Neural crest cell (in vitro differentiated cells): ENCODE measurements around the gene C10orf95. TPM values are rescaled to one million over a fixed set of nuclear protein-coding genes. Genes with fewer than 3 reads are reported as not detected.

Source experiments
- DNase-seq: peaks from one replicate; pipeline ENCODE4 v3.0.0; 2021; ENCODE audit warnings: low read depth, mixed read lengths, low spot score
- H3K27ac Mint-ChIP-seq: one replicate; pipeline ENCODE4 v1.8.0; 2021; ENCODE audit warnings: mild to moderate bottlenecking, mixed read lengths; ENCODE audit not compliant: unreplicated experiment
- H3K27me3 Mint-ChIP-seq: 2 replicates; pipeline ENCODE4 v1.8.0; 2021; ENCODE audit warnings: low read depth, mild to moderate bottlenecking, mixed read lengths
- H3K36me3 Mint-ChIP-seq: 2 replicates; pipeline ENCODE4 v1.8.0; 2021; ENCODE audit warnings: low read depth, mild to moderate bottlenecking, mixed read lengths
- H3K4me1 Mint-ChIP-seq: 2 replicates; pipeline ENCODE4 v1.8.0; 2021; ENCODE audit warnings: mixed read lengths
- H3K4me3 Mint-ChIP-seq: one replicate; pipeline ENCODE4 v1.8.0; 2021; ENCODE audit warnings: mild to moderate bottlenecking, mixed read lengths
- H3K9me3 Mint-ChIP-seq: 2 replicates; pipeline ENCODE4 v1.8.0; 2021; ENCODE audit warnings: mixed read lengths
- total RNA-seq: library from RNA; stranded (reverse); gene quantifications from 2 replicates; pipeline ENCODE4 v1.2.1, GENCODE V29; 2021
- TF ChIP-seq, protein P1 (sequence below): fragments of 200-600 bp; sonication (generic); conservative IDR thresholded peaks from 2 replicates; pipeline ENCODE4 v1.5.0; 2021; ENCODE audit warnings: antibody characterized with exemption, mild to moderate bottlenecking

Gene C10orf95
- total RNA-seq, 1 donor from 2014 or later = 0.21 TPM

DNA sequence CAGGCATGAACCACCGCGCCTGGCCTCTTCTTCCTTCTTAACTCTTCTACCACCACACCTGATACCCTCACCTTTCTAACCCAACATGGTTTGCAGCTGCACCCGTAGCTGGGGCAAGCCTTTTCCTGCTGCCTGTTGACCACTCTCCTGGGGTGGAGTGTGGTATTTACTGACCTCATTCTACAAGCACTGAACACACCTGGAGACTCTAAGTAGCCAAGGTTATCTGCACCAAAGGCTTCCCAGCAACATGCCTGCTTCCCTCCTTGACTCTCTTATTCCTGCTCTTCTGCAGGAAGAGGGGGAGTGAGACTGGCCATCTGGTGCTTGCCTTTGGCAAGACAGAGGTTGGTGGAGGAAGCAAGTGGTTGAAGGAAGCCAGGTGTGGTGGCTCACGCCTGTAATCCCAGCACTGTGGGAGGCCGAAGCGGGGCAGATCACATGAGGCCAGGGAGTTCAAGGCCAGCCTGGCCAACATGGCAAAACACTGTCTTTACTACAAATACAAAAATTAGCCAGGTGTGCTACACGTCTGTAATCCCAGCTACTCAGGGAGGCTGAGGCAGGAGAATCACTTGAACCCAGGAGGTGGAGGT is 41.1 kb upstream of the C10orf95 start:
- Mint-ChIP-seq H3K36me3 (peaks cover 3% of the 10 kb centered on the region), H3K27me3 (no peaks in the 10 kb centered on the region), H3K9me3 (no peaks in the 10 kb centered on the region), H3K27ac (no peak overlapping the region), H3K4me1 (no peaks in the 10 kb centered on the region), H3K4me3 (no peak overlapping the region)
- no peak for DNase-seq
- TF ChIP-seq, protein P1, sequence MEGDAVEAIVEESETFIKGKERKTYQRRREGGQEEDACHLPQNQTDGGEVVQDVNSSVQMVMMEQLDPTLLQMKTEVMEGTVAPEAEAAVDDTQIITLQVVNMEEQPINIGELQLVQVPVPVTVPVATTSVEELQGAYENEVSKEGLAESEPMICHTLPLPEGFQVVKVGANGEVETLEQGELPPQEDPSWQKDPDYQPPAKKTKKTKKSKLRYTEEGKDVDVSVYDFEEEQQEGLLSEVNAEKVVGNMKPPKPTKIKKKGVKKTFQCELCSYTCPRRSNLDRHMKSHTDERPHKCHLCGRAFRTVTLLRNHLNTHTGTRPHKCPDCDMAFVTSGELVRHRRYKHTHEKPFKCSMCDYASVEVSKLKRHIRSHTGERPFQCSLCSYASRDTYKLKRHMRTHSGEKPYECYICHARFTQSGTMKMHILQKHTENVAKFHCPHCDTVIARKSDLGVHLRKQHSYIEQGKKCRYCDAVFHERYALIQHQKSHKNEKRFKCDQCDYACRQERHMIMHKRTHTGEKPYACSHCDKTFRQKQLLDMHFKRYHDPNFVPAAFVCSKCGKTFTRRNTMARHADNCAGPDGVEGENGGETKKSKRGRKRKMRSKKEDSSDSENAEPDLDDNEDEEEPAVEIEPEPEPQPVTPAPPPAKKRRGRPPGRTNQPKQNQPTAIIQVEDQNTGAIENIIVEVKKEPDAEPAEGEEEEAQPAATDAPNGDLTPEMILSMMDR = no peak

DNA sequence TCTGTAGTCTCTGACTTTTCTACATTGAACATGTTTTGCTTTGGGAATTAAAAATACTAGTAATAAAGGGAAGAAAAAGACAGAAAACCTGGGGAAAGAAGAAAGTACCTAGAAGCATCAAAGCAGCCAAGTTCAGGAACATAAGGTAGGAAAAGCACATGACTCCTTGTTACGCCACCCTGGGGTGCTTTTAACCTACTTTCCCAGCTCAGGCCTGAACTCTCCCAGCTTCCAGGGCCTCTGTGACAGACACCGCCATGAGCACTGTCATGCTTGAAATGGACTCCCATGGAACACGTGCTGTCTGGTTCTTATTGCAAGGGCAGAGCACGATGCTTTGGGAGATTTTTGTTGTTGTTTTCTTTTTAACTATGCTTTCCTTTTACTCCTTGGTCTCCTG is 39.8 kb upstream of the C10orf95 start:
- no peak for DNase-seq
- H3K4me1 Mint-ChIP-seq = no peaks in the 10 kb centered on the region
- H3K4me3 Mint-ChIP-seq = no peak overlapping the region
- peaks cover 3% of the 10 kb centered on the region for H3K36me3 Mint-ChIP-seq
- TF ChIP-seq, protein P1 = no peak
- H3K27me3 Mint-ChIP-seq = no peaks in the 10 kb centered on the region
- no peaks in the 10 kb centered on the region for H3K9me3 Mint-ChIP-seq
- no peak overlapping the region for H3K27ac Mint-ChIP-seq

DNA sequence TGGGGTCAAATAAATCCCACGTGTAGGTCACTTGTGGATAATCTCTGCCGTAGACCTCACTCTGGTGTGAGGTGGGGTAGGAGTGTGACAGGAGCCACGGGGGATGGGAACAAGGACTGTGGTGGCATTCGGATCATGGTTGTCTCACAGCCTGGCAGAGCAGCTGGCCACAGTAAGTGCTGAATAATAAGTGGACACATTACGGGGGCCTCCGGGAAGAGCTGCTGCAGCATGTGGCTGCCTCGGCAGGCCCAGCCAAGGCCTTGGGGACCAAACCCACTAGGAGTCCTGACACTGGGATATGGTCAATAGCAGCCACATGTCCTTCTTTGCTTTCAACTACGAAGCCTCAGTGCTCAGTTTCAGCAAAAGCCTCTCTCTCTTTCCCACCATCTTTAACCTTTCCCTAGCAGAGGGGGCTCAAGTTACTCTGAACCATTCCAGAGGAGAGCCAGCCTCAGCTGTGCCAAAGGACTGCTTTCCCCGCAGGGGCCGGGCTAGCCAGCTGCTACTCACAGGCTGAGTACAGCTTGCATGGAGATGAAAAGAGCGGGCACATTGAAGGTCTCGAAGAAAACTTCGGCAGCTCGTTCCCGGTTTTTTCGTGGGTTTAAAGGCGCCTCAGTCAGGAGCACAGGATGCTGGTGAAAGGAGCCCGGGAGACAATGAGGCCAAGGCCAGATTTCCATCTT is 33.9 kb upstream of the C10orf95 start:
- no peak overlapping the region for H3K4me3 Mint-ChIP-seq
- no peaks in the 10 kb centered on the region for H3K9me3 Mint-ChIP-seq
- DNase-seq = no peak
- H3K27ac Mint-ChIP-seq = no peak overlapping the region
- TF ChIP-seq, protein P1 = no peak
- no peaks in the 10 kb centered on the region for H3K27me3 Mint-ChIP-seq
- H3K4me1 Mint-ChIP-seq = no peaks in the 10 kb centered on the region
- H3K36me3 Mint-ChIP-seq = peaks cover 6% of the 10 kb centered on the region

DNA sequence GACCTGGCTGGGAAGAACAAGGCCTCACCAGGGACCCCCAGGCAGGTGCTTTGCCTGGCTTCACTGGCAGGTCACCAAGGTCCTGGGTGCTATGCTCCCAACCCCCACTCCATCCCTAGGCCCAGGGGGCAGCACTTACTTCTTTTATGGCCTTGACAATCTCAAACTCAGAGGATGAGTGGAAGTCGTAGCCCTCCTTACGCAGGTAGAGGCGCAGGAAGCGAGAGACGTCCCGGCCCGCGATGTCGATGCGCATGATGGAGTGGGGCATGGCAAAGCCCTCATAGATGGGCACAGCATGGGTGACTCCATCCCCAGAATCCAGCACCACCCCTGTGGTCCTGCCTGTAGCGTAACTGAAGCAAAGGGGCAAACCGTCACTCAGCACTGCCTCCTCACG is 32.7 kb upstream of the C10orf95 start:
- Mint-ChIP-seq H3K9me3 (no peaks in the 10 kb centered on the region), H3K36me3 (peaks cover 6% of the 10 kb centered on the region), H3K27ac (no peak overlapping the region), H3K27me3 (no peaks in the 10 kb centered on the region), H3K4me1 (no peaks in the 10 kb centered on the region), H3K4me3 (no peak overlapping the region)
- no peak for DNase-seq
- TF ChIP-seq, protein P1 = no peak

DNA sequence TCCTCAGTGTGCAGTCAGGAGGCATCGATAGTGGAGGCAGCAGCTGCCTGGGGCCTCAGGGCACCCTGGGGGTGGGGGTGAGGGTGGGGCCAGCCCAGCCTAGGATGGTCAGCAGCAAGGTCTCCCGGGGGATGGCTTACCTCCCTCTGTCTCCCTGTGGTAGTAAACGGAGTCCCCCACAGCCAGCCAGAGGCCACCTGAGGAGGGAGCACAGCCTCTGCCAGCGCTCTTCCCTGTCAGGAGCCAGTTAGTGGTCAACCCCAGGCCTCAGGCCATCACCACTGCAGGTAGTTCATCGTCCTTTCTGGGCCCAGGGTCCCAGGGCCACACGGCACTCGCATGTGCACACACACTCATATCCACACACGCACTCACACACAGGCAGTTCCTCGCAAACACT is 29.1 kb upstream of the C10orf95 start:
- DNase-seq = no peak
- H3K27ac Mint-ChIP-seq = no peak overlapping the region
- TF ChIP-seq, protein P1 = no peak
- peaks cover 2% of the 10 kb centered on the region for H3K36me3 Mint-ChIP-seq
- H3K4me1 Mint-ChIP-seq = no peaks in the 10 kb centered on the region
- H3K4me3 Mint-ChIP-seq = no peak overlapping the region
- no peaks in the 10 kb centered on the region for H3K27me3 Mint-ChIP-seq
- H3K9me3 Mint-ChIP-seq = no peaks in the 10 kb centered on the region
